Adrenal gland (tissue), 5 donors: ENCODE data around the gene PLXNA2.

Experiments used
- POLR2A ChIP-seq, 2 donors: fragments of 450-650 bp; IDR thresholded peaks; one replicate each; pipeline ENCODE4 v1.6.1; 2017; ENCODE audit warnings: antibody characterized with exemption in 2 of 2, mild to moderate bottlenecking in 2 of 2, moderate library complexity in 1 of 2
- TF ChIP-seq, protein P1 (sequence below), 6 experiments: fragments of 450-650 bp in 4 of 6; fragments of 200-600 bp in 2 of 6; sonication (generic) in 1 of 6; IDR thresholded peaks; 1 replicate in 5 of 6; 2 replicates in 1 of 6; pipeline versions ENCODE4 v1.5.1 to v1.8.0; 2016 to 2021; ENCODE audit warnings: antibody characterized with exemption in 6 of 6, mild to moderate bottlenecking in 2 of 6, moderate library complexity in 1 of 6
- donor health status: DM: no; HTN: no; CAD: no.

DNA sequence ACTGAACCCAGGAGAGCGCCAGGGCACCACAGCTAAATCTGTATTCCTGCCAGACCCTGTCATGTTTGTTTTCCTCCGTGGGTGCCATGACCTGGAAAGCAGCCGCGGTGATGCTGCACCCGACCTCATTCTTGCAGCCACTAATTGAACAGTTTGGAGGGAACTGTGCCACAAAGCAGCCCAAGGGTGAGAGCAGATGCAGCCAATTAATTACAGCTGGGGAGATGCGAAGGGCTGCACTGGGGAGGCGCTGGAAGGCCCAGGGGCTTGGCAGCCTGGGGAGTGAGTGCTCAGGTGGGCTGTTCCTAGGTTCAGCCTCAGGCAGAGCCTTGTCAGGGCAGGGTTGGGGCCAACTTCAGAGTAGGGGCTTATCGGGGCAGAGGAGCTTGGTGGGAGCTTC lies 174.9 kb downstream of the PLXNA2 start:
- TF ChIP-seq, protein P1, sequence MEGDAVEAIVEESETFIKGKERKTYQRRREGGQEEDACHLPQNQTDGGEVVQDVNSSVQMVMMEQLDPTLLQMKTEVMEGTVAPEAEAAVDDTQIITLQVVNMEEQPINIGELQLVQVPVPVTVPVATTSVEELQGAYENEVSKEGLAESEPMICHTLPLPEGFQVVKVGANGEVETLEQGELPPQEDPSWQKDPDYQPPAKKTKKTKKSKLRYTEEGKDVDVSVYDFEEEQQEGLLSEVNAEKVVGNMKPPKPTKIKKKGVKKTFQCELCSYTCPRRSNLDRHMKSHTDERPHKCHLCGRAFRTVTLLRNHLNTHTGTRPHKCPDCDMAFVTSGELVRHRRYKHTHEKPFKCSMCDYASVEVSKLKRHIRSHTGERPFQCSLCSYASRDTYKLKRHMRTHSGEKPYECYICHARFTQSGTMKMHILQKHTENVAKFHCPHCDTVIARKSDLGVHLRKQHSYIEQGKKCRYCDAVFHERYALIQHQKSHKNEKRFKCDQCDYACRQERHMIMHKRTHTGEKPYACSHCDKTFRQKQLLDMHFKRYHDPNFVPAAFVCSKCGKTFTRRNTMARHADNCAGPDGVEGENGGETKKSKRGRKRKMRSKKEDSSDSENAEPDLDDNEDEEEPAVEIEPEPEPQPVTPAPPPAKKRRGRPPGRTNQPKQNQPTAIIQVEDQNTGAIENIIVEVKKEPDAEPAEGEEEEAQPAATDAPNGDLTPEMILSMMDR (IDR thresholded peaks at IDR 0.05): no peak
- TF ChIP-seq POLR2A (IDR thresholded peaks at IDR 0.05): no peak
